HEK293T (cell line): ENCODE data around the gene KPNA1.

Source experiments
- CTCF ChIA-PET: fragments of 350-600 bp; formaldehyde crosslinking; extraction: SDS; loops from one replicate; lab custom pipeline; 2021; ENCODE audit warnings: antibody characterized with exemption, inconsistent platforms; lab: Yijun Ruan, JAX
- POLR2A ChIA-PET: fragments of 350-600 bp; formaldehyde crosslinking; extraction: SDS; loops from one replicate; lab custom pipeline; 2020; ENCODE audit warnings: antibody characterized with exemption, inconsistent platforms; lab: Yijun Ruan, JAX
- DNase-seq: peaks from one replicate; pipeline ENCODE4 v3.0.0; 2012; ENCODE audit warnings: mixed read lengths; ENCODE audit errors: extremely low spot score
- CTBP1 ChIP-seq: fragments of 450-650 bp; IDR thresholded peaks from 2 replicates; pipeline ENCODE4 v1.6.1; 2016; ENCODE audit warnings: borderline replicate concordance
- ELF4 ChIP-seq: fragments of 450-650 bp; IDR thresholded peaks from 2 replicates; pipeline ENCODE4 v1.6.1; 2017; ENCODE audit warnings: antibody characterized with exemption
- FOXM1 ChIP-seq: fragments of 450-650 bp; IDR thresholded peaks from 2 replicates; pipeline ENCODE4 v1.6.1; 2017; ENCODE audit warnings: mild to moderate bottlenecking, borderline replicate concordance
- HDGF ChIP-seq: fragments of 450-650 bp; IDR thresholded peaks from 2 replicates; pipeline ENCODE4 v1.6.1; 2017; ENCODE audit warnings: antibody characterized with exemption, borderline replicate concordance
- LEF1 ChIP-seq: fragments of 450-650 bp; IDR thresholded peaks from 2 replicates; pipeline ENCODE4 v1.6.1; 2017; ENCODE audit warnings: mild to moderate bottlenecking, borderline replicate concordance
- SP1 ChIP-seq: fragments of 450-650 bp; IDR thresholded peaks from 2 replicates; pipeline ENCODE4 v1.6.1; 2017
- ZNF384 ChIP-seq: fragments of 450-650 bp; IDR thresholded peaks from 2 replicates; pipeline ENCODE4 v1.6.1; 2016
- TF ChIP-seq, protein P1 (sequence below): fragments of 450-650 bp; IDR thresholded peaks from 2 replicates; pipeline ENCODE4 v1.6.1; 2016

KPNA1 gene

DNA sequence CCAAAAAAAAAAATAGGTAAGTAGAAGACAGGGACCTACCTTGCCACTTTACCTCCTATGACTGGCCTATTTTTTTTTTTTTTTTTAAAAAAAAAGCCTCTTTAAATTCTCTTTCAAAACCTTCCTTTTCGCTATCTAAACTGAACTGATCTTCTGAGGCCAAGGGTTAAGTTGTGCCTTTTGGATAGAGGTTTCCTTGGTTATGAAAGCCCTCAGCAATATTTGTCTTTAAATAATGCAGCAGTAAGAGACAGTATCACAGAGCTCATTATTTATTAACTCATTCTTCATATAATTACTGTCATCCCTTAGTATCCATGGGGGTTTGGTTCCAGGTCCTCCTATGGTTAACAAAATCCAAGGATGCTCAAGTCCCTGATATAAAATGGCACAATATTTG, 140.7 kb downstream of the KPNA1 start:
- ChIA-PET CTCF (no interaction called here), POLR2A (no interaction called here)
- no peak for DNase-seq
- TF ChIP-seq ZNF384 (no peak), ELF4 (no peak), FOXM1 (no peak), LEF1 (no peak), SP1 (no peak), HDGF (no peak), CTBP1 (no peak)
- TF ChIP-seq, protein P1, sequence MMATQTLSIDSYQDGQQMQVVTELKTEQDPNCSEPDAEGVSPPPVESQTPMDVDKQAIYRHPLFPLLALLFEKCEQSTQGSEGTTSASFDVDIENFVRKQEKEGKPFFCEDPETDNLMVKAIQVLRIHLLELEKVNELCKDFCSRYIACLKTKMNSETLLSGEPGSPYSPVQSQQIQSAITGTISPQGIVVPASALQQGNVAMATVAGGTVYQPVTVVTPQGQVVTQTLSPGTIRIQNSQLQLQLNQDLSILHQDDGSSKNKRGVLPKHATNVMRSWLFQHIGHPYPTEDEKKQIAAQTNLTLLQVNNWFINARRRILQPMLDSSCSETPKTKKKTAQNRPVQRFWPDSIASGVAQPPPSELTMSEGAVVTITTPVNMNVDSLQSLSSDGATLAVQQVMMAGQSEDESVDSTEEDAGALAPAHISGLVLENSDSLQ = no peak
